HTR-8/SVneo (cell line): ENCODE results near the gene UBR4.

ENCODE experiments used
- DNase-seq: peaks from one replicate; pipeline ENCODE4 v3.0.0; 2011; ENCODE audit warnings: low spot score, mixed read lengths; ENCODE audit not compliant: insufficient read length
- FAIRE-seq: peaks from 2 replicates; lab custom pipeline; 2011; peaks lifted over from hg19 to GRCh38; lab: Jason Lieb, UNC

Gene UBR4

DNA sequence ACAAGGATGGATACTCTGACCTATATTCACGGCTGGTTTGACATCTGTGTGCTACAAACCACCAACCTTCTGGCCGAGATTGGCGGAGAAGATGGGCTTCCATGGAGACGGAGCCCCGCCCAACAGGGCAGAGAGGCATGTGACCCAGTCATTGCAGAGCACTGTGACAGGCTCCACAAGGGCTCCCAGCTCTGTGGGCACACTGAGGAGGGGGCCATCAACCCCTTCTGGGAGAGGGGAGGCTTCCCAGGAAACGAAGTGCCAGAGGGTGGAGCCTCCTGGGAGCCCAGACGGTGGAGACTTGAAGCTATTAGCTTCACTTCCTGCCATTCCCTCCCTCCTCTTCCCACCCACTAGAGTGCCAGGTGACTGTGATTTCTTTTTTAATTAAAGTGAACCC, 182.0 kb downstream of the UBR4 start:
- DNase-seq, result no peak
- FAIRE-seq, result no peak
